HepG2 (cell line): Measurements from ENCODE around the gene NPBWR2. TPM values are rescaled to one million over a fixed set of nuclear protein-coding genes. Genes with fewer than 3 reads are reported as not detected.

Source experiments
- ARID4A ChIP-seq: sonication (generic); formaldehyde crosslinking; IDR thresholded peaks from 2 replicates; pipeline ENCODE4 v1.5.0; 2020; ENCODE audit warnings: mild to moderate bottlenecking, missing genetic modification reagents, borderline replicate concordance
- ATF7-NPFF ChIP-seq: sonication (generic); formaldehyde crosslinking; IDR thresholded peaks from 2 replicates; pipeline ENCODE4 v1.8.1; 2023; ENCODE audit warnings: mild to moderate bottlenecking, low read depth, missing genetic modification reagents, moderate library complexity
- CERS6 ChIP-seq: sonication (generic); formaldehyde crosslinking; IDR thresholded peaks from 2 replicates; pipeline ENCODE4 v1.5.0; 2020; ENCODE audit warnings: missing genetic modification reagents
- CREB1 ChIP-seq, 2 experiments: fragments of 450-650 bp in 1 of 2; IDR thresholded peaks; 2 replicates each; pipeline ENCODE4 v1.6.1; 2016 to 2017; ENCODE audit warnings: control low read depth in 1 of 2, mild to moderate bottlenecking in 1 of 2, missing compliant biosample characterization in 1 of 2, missing genetic modification characterization in 1 of 2
- HES4 ChIP-seq: sonication (generic); formaldehyde crosslinking; IDR thresholded peaks from 2 replicates; pipeline ENCODE4 v1.9.0; 2021; ENCODE audit warnings: mild to moderate bottlenecking, missing genetic modification reagents, borderline replicate concordance
- HNRNPLL ChIP-seq: fragments of 200-400 bp; formaldehyde crosslinking; IDR thresholded peaks from 2 replicates; pipeline ENCODE4 v1.6.1; 2017; ENCODE audit warnings: mild to moderate bottlenecking, low read depth, low read length; ENCODE audit not compliant: poor library complexity, severe bottlenecking
- KDM3A ChIP-seq: IDR thresholded peaks from 2 replicates; pipeline ENCODE4 v1.6.1; 2018; ENCODE audit warnings: low read depth, missing compliant biosample characterization
- KLF12 ChIP-seq: sonication (generic); formaldehyde crosslinking; IDR thresholded peaks from 2 replicates; pipeline ENCODE4 v1.4.0; 2020; ENCODE audit warnings: missing genetic modification reagents, borderline replicate concordance
- MED1 ChIP-seq: sonication (generic); formaldehyde crosslinking; IDR thresholded peaks from 2 replicates; pipeline ENCODE4 v1.4.0; 2020; ENCODE audit warnings: missing genetic modification reagents
- MXD4 ChIP-seq: IDR thresholded peaks from 2 replicates; pipeline ENCODE4 v1.6.1; 2016; ENCODE audit warnings: mild to moderate bottlenecking, missing biosample characterization, missing genetic modification reagents
- RCOR2 ChIP-seq: IDR thresholded peaks from 2 replicates; pipeline ENCODE4 v1.6.1; 2016; ENCODE audit warnings: missing biosample characterization, missing genetic modification reagents
- TEAD3 ChIP-seq: optimal IDR thresholded peaks from 2 replicates; pipeline ENCODE3; 2016; ENCODE audit warnings: borderline replicate concordance
- ZBTB42 ChIP-seq: sonication (generic); formaldehyde crosslinking; IDR thresholded peaks from 2 replicates; pipeline ENCODE4 v1.5.0; 2020; ENCODE audit warnings: mild to moderate bottlenecking, missing genetic modification reagents
- ZC3H13 ChIP-seq: sonication (generic); formaldehyde crosslinking; IDR thresholded peaks from 2 replicates; pipeline ENCODE4 v1.8.1; 2023; ENCODE audit warnings: mild to moderate bottlenecking, missing genetic modification reagents, moderate library complexity
- ZNF740 ChIP-seq: sonication (generic); formaldehyde crosslinking; IDR thresholded peaks from 2 replicates; pipeline ENCODE4 v1.4.0; 2020; ENCODE audit warnings: missing genetic modification reagents
- ZNF768 ChIP-seq: sonication (generic); formaldehyde crosslinking; IDR thresholded peaks from 2 replicates; pipeline ENCODE4 v1.4.0; 2020; ENCODE audit warnings: missing genetic modification reagents
- polyA plus RNA-seq, 8 experiments: library from polyadenylated mRNA; depleted of rRNA in 3 of 8; stranded (reverse) in 7 of 8; unstranded in 1 of 8; fragments of >200 nt; fragmentation: Illumina TruSeq in 4 of 8; extraction: Trizol in 4 of 8; gene quantifications; 2 replicates each; pipeline versions ENCODE4 v1.2.1 to v1.2.3, GENCODE V29; 2011 to 2016; ENCODE audit warnings: low read depth in 4 of 8, missing spikeins in 1 of 8, mixed read lengths in 1 of 8; ENCODE audit not compliant: insufficient read depth in 1 of 8
- total RNA-seq, 5 experiments: library from RNA; depleted of rRNA; stranded (reverse); fragments of >200 nt; fragmentation: Illumina TruSeq; extraction: Trizol; gene quantifications; 2 replicates each; pipeline ENCODE4 v1.2.3, GENCODE V29; 2016; ENCODE audit warnings: low read depth in 1 of 5
- TF ChIP-seq, protein P1 (sequence below): sonication (generic); formaldehyde crosslinking; conservative IDR thresholded peaks from 2 replicates; pipeline ENCODE4 v1.4.0; 2020; ENCODE audit warnings: mild to moderate bottlenecking, missing genetic modification reagents, moderate library complexity
- TF ChIP-seq, protein P2 (sequence below): sonication (generic); formaldehyde crosslinking; IDR thresholded peaks from 2 replicates; pipeline ENCODE4 v1.4.0; 2020; ENCODE audit warnings: missing genetic modification reagents, low read depth, mild to moderate bottlenecking, borderline replicate concordance

NPBWR2 gene
- total and polyA plus RNA-seq, 2 of the 13 experiments (the other 11 are each of a cell fraction or from before 2014, with no cell fraction given): not detected

DNA sequence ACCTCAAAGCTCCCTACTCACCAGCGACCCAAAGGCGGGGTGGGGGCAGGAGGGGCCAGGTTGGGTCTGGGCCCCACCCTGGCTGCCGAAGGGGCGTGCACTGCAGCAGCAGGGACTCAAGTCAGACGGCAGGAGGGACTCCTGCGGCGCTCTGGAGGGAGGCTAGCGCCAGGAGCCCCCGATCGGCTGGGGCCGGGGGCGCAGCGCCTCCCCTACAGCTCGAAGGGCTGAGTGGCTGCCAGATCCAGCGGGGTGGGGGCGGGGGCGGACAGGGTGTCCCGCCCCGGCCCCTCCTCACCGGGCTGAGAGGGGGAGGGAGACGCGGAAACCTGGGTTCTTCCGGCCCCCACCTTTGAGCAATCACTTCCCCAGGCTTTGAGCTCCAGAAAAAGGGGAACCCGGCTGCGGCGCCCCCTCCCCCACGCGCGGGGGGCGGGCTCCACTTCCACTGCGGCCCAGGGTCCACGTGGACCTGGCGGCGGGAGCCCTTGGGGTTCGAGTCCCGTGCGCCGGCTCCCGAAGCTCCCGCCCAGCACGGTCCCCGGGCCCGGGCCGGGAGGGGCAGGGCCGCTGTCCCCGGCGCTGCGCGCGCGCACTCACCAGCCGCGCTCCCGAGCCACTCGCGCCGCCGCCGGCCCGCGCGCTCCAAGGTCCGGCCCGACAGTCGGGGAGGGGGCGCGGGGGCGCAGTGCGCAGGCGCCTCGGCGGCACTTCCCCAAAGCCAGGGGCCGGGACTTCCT lies 27.9 kb downstream of the NPBWR2 start, which contains the start of gene RGS19 (continued):
- TF ChIP-seq ZNF768 (peak; percentile 15; the same call in 1 of the 2 replicates), TEAD3 (CRISPR knock-in tag) (peak; percentile 40), HNRNPLL (peak; percentile 36), ARID4A (peak; percentile 29; the same call in 1 of the 2 replicates), ZBTB42 (CRISPR knock-in tag) (0 out of 2 replicates have a peak, but pooled peaks have one; percentile 48), HES4 (peak; percentile 78), ATF7-NPFF (CRISPR knock-in tag) (peak; percentile 41; the same call in 1 of the 2 replicates), MED1 (CRISPR knock-in tag) (peak; percentile 26; the same call in 1 of the 2 replicates), CREB1 (IDR thresholded peaks at IDR 0.05) (no peak), CREB1 (CRISPR knock-in tag; IDR thresholded peaks at IDR 0.05) (no peak), KDM3A (CRISPR knock-in tag) (peak; percentile 79; the same call in 1 of the 2 replicates), MXD4 (CRISPR knock-in tag) (0 out of 2 replicates have a peak, but pooled peaks have one; percentile 16), KLF12 (CRISPR knock-in tag) (no peak), CERS6 (CRISPR knock-in tag) (no peak), RCOR2 (CRISPR knock-in tag) (peak; percentile 88), ZNF740 (CRISPR knock-in tag) (0 out of 2 replicates have a peak, but pooled peaks have one; percentile 36), ZC3H13 (CRISPR knock-in tag) (0 out of 2 replicates have a peak, but pooled peaks have one; percentile 26)
- TF ChIP-seq, protein P1, sequence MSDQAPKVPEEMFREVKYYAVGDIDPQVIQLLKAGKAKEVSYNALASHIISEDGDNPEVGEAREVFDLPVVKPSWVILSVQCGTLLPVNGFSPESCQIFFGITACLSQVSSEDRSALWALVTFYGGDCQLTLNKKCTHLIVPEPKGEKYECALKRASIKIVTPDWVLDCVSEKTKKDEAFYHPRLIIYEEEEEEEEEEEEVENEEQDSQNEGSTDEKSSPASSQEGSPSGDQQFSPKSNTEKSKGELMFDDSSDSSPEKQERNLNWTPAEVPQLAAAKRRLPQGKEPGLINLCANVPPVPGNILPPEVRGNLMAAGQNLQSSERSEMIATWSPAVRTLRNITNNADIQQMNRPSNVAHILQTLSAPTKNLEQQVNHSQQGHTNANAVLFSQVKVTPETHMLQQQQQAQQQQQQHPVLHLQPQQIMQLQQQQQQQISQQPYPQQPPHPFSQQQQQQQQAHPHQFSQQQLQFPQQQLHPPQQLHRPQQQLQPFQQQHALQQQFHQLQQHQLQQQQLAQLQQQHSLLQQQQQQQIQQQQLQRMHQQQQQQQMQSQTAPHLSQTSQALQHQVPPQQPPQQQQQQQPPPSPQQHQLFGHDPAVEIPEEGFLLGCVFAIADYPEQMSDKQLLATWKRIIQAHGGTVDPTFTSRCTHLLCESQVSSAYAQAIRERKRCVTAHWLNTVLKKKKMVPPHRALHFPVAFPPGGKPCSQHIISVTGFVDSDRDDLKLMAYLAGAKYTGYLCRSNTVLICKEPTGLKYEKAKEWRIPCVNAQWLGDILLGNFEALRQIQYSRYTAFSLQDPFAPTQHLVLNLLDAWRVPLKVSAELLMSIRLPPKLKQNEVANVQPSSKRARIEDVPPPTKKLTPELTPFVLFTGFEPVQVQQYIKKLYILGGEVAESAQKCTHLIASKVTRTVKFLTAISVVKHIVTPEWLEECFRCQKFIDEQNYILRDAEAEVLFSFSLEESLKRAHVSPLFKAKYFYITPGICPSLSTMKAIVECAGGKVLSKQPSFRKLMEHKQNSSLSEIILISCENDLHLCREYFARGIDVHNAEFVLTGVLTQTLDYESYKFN (CRISPR knock-in tag): no peak
- TF ChIP-seq, protein P2, sequence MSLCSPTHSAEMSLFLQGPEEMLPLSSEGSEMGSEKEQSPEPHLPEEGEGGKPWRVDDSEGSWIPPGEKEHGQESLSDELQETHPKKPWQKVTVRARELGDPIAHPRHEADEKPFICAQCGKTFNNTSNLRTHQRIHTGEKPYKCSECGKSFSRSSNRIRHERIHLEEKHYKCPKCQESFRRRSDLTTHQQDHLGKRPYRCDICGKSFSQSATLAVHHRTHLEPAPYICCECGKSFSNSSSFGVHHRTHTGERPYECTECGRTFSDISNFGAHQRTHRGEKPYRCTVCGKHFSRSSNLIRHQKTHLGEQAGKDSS (CRISPR knock-in tag): peak; percentile 31; the same call in 1 of the 2 replicates
